Endodermal cell (in vitro differentiated cells): ENCODE measurements around the gene BORCS8. TPM values are rescaled to one million over a fixed set of nuclear protein-coding genes. Genes with fewer than 3 reads are reported as not detected.

Source experiments
- DNase-seq: peaks from one replicate; pipeline ENCODE4 v3.0.0-alpha.2; 2017
- H3K27ac ChIP-seq: 2 replicates; pipeline ENCODE4 v1.5.1; 2013; ENCODE audit warnings: mild to moderate bottlenecking, low read depth, low read length, moderate library complexity
- H3K27me3 ChIP-seq: 2 replicates; pipeline ENCODE4 v1.6.1; 2013; ENCODE audit warnings: mild to moderate bottlenecking, low read length, moderate library complexity; ENCODE audit not compliant: insufficient read depth, control insufficient read depth, poor library complexity, severe bottlenecking
- H3K36me3 ChIP-seq: 2 replicates; pipeline ENCODE4 v1.7.0; 2013; ENCODE audit warnings: mild to moderate bottlenecking, low read length, moderate library complexity; ENCODE audit not compliant: control insufficient read depth, insufficient read depth
- H3K4me1 ChIP-seq: one replicate; pipeline ENCODE4 v1.7.0; 2013; ENCODE audit warnings: low read length; ENCODE audit not compliant: control insufficient read depth, insufficient read depth
- H3K4me3 ChIP-seq: 2 replicates; pipeline ENCODE4 v1.5.1; 2013; ENCODE audit warnings: mild to moderate bottlenecking, low read length, moderate library complexity
- H3K9ac ChIP-seq: 2 replicates; pipeline ENCODE4 v1.6.1; 2013; ENCODE audit warnings: mild to moderate bottlenecking, low read length, moderate library complexity; ENCODE audit not compliant: poor library complexity, severe bottlenecking; ENCODE audit errors: extremely low read depth
- H3K9me3 ChIP-seq: 2 replicates; pipeline ENCODE4 v1.6.1; 2013; ENCODE audit warnings: mild to moderate bottlenecking, low read length, moderate library complexity; ENCODE audit not compliant: control insufficient read depth
- H3K27ac Mint-ChIP-seq: 2 replicates; pipeline ENCODE4 v1.8.0; 2020; ENCODE audit warnings: mixed read lengths
- H3K27me3 Mint-ChIP-seq: 2 replicates; pipeline ENCODE4 v1.8.0; 2021; ENCODE audit warnings: mild to moderate bottlenecking, mixed read lengths; ENCODE audit not compliant: insufficient read depth
- H3K36me3 Mint-ChIP-seq: 2 replicates; pipeline ENCODE4 v1.8.0; 2020; ENCODE audit warnings: low read depth, mixed read lengths
- H3K4me1 Mint-ChIP-seq: 2 replicates; pipeline ENCODE4 v1.8.0; 2020; ENCODE audit warnings: mixed read lengths
- H3K4me3 Mint-ChIP-seq: 2 replicates; pipeline ENCODE4 v1.8.0; 2020; ENCODE audit warnings: mild to moderate bottlenecking, moderate library complexity, mixed read lengths
- H3K9me3 Mint-ChIP-seq: 2 replicates; pipeline ENCODE4 v1.8.0; 2020; ENCODE audit warnings: mild to moderate bottlenecking, mixed read lengths
- CTCF ChIP-seq: fragments of 200-600 bp; sonication (generic); conservative IDR thresholded peaks from 2 replicates; pipeline ENCODE4 v1.5.0; 2021; ENCODE audit warnings: antibody characterized with exemption, mild to moderate bottlenecking
- WGBS, 2 experiments: methylation state at CpG; one replicate each; pipeline versions ENCODE4 v1.1.5 to v1.1.7; 2013; ENCODE audit warnings: missing lambda C conversion rate in 2 of 2, mixed read lengths in 1 of 2; ENCODE audit not compliant: insufficient coverage in 1 of 2, insufficient read length in 1 of 2; 5-methylcytosine and 5-hydroxymethylcytosine counted together
- total RNA-seq, 2 donors: library from RNA; stranded (reverse); fragmentation: NEBNext Ultra II Directional in 1 of 2; extraction: Animal tissue kit (Norgen Biotek cat#: 25700) in 1 of 2; gene quantifications; 2 replicates in 1 of 2; 3 replicates in 1 of 2; pipeline ENCODE4 v1.2.1, GENCODE V29; 2021

Gene BORCS8
- total RNA-seq, 2 donors from 2014 or later = 22.6 to 34.3 TPM

GRCh38 chr19:19134687-19135158 lies 57.2 kb downstream of the BORCS8 start:
- no peaks in the 10 kb centered on the region for H3K27me3 ChIP-seq
- H3K9ac ChIP-seq = no peak overlapping the region
- no peak overlapping the region for H3K4me3 ChIP-seq
- Mint-ChIP-seq H3K27me3 (peaks cover 11% of the 10 kb centered on the region), H3K36me3 (peaks cover 26% of the 10 kb centered on the region), H3K4me3 (no peak overlapping the region), H3K4me1 (peaks cover 14% of the 10 kb centered on the region), H3K9me3 (peaks cover 11% of the 10 kb centered on the region), H3K27ac (no peak overlapping the region)
- peaks cover 12% of the 10 kb centered on the region for H3K9me3 ChIP-seq
- 39 to 43% methylated on average over 17 to 20 of the region's 21 CpGs for WGBS, 2 experiments
- no peak overlapping the region for H3K27ac ChIP-seq
- TF ChIP-seq CTCF = peak; percentile 49
- H3K36me3 ChIP-seq = peaks cover 19% of the 10 kb centered on the region
- no peaks in the 10 kb centered on the region for H3K4me1 ChIP-seq
- peak; percentile 89 for DNase-seq

GRCh38 chr19:19133985-19134384 lies 58.0 kb downstream of the BORCS8 start:
- H3K36me3 Mint-ChIP-seq = peaks cover 31% of the 10 kb centered on the region
- Histone ChIP-seq H3K4me1 (no peaks in the 10 kb centered on the region), H3K27me3 (no peaks in the 10 kb centered on the region), H3K36me3 (peaks cover 24% of the 10 kb centered on the region), H3K27ac (no peak overlapping the region), H3K9me3 (peaks cover 13% of the 10 kb centered on the region), H3K4me3 (no peak overlapping the region), H3K9ac (no peak overlapping the region)
- H3K9me3 Mint-ChIP-seq = peaks cover 11% of the 10 kb centered on the region
- H3K27me3 Mint-ChIP-seq = peaks cover 11% of the 10 kb centered on the region
- no peak overlapping the region for H3K27ac Mint-ChIP-seq
- DNase-seq = peak; percentile 18
- H3K4me1 Mint-ChIP-seq = peaks cover 14% of the 10 kb centered on the region
- TF ChIP-seq CTCF = no peak
- no peak overlapping the region for H3K4me3 Mint-ChIP-seq
- 83 to 99% methylated on average over 4 to 6 of the region's 6 CpGs for WGBS, 2 experiments

- Mint-ChIP-seq H3K9me3 (peaks cover 11% of the 10 kb centered on the region), H3K27ac (no peak overlapping the region), H3K4me1 (peaks cover 14% of the 10 kb centered on the region), H3K36me3 (peaks cover 37% of the 10 kb centered on the region), H3K4me3 (no peak overlapping the region), H3K27me3 (peaks cover 10% of the 10 kb centered on the region)
- peaks cover 18% of the 10 kb centered on the region for H3K9me3 ChIP-seq
- no peak overlapping the region for H3K4me3 ChIP-seq
- no peaks in the 10 kb centered on the region for H3K4me1 ChIP-seq
- 96 to 97% methylated on average over 10 to 12 of the region's 12 CpGs for WGBS, 2 experiments
- H3K27me3 ChIP-seq = no peaks in the 10 kb centered on the region
- DNase-seq = peak; percentile 19
- H3K36me3 ChIP-seq = peaks cover 27% of the 10 kb centered on the region
- no peak overlapping the region for H3K9ac ChIP-seq
- H3K27ac ChIP-seq = no peak overlapping the region
- TF ChIP-seq CTCF = no peak
These were observed 59.0 kb downstream of the BORCS8 start for GRCh38 chr19:19132912-19133311.
